AG09319 (cell line): ENCODE data around the gene PAX8.

Source experiments
- DNase-seq: peaks from one replicate; pipeline ENCODE4 v3.0.0-alpha.2; 2010; ENCODE audit warnings: low read depth; ENCODE audit errors: extremely low read depth
- TF ChIP-seq, protein P1 (sequence below): IDR thresholded peaks from 2 replicates; pipeline ENCODE4 v1.5.1; 2011; ENCODE audit warnings: low read depth, mild to moderate bottlenecking, inconsistent platforms, low read length, moderate library complexity

The PAX8 gene

DNA sequence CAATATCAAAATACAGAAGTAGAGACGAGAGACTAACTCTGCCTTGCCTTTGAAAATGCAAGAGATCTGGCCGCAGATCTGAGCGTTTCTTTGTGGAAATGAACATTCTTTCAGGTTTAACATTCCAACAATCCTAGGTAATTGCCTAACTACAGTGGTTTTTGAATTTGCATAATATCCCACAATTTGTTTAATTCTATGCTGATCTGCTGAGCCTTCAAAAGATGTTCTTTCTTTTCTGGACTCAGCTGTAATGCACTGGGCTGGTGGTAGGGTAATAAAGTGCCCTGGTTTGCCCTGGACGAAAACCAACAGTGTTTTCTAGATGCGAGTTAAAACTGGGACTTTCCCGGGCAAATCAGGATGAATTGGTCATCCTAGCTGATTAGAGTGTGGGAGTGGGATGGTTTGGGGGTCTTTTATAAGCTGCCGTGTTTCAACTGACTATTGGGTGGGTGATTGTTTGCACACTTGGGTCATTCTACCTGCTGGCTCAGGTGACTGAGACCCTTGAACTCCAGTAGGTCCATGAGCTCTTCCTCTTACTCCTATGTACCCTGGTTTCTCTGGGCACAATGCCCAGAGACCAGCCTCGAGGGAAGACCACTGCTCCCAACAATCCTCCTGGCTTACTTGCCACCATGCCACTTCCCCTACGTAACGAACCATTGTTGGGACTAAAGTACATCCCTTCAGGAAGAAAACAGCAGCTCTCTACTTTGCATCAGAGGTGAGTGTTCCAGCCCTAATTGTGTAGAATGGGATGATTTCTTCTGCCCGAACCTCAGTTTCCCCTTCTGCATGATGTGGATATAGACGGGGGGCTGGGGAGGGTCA is 3.4 kb upstream of the PAX8 start:
- DNase-seq: no peak
- TF ChIP-seq, protein P1, sequence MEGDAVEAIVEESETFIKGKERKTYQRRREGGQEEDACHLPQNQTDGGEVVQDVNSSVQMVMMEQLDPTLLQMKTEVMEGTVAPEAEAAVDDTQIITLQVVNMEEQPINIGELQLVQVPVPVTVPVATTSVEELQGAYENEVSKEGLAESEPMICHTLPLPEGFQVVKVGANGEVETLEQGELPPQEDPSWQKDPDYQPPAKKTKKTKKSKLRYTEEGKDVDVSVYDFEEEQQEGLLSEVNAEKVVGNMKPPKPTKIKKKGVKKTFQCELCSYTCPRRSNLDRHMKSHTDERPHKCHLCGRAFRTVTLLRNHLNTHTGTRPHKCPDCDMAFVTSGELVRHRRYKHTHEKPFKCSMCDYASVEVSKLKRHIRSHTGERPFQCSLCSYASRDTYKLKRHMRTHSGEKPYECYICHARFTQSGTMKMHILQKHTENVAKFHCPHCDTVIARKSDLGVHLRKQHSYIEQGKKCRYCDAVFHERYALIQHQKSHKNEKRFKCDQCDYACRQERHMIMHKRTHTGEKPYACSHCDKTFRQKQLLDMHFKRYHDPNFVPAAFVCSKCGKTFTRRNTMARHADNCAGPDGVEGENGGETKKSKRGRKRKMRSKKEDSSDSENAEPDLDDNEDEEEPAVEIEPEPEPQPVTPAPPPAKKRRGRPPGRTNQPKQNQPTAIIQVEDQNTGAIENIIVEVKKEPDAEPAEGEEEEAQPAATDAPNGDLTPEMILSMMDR: no peak

DNA sequence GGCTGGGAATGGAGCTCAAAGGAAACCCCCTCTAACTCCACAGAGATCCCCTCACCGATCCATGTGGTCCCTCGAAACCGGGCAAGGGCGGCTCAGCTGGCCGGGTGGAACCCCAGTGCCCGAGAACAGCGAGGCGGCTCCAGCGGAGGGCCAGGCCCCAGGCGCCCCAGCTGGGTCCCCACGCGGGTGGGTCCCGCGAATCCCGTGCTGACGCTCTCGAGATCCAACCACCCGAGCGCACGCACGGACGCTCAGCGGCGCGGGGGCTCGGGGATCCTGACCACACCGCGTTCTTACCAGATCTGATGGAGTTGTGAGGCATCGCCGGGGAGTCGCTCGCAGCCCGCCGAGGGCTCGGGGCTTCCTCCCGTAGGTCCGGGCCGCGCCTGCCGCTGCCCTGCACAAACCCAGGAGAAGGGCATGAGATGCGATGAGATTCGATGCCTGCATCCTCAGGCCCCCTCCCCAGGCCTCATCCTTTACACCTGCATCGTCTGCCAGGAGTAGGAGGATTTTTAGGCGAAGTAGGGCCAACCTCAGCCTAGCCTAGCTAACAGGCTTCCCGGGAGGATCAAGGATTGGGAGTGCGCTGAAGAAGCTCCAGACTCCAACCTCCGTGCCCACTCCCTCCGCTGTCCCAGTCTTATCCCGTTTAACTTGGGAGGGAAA is 514 bp downstream of the PAX8 start:
- DNase-seq: no peak
- TF ChIP-seq, protein P1: no peak

DNA sequence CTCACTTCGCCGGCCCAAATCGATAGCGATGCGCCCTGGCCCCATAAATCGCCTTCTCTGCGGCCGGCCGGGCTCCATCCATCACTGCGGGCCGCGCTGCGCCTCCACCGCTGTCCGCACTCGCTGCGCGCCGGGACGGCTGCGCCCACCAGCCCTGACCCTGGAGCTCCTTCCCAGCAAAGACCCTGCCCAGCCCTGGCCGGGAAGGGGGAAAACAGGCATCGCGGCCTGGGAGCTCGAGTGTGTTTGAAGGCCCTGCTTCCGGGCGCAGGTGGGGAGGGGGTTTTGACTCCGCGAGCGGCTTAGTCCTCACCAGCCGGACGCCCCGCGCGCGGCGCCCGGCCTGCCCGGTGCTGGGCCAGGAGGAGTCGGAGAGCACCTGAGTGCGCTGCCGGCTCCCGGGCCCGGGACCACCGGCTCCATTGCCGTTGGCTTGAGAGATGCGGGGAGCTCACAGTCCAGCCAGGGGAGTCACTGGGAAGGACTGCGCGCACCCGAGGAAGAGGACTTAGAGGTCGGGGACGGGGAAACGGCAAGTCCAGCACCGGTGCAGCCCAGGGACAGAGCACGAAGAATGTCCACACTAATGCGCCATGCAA is 1.1 kb downstream of the PAX8 start:
- TF ChIP-seq, protein P1: no peak
- DNase-seq: no peak

DNA sequence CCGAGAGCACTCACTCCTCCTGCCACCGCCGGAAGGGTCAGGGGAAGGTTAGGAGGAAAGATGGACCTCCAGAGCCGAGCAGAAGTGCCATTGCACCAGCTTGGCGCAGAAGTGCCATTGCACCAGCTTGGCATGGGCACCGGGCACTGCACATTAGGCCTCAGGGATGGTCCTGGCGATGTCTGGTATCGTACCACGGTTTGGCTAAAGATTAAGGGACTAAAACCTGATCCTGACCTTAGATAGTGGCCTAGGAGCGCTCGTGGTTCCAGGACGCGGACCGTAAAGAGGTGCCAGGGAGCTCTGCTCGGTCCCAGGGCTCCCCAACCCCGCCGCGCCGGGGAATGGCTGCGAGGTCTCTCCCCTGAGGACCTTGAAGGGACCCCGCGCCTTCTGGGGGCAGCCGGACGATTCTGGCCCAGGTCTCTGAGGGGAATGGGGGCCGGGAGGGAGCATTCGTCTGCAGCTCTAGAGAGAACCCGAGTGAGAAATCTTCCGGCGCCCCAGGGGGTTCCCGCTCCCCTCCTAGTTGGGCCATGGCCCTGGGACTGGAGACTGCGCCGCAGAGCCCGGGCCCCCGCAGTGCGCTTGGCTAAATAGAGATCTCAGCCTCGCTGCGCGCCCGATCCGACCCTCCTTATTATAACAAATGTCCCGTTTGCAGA is 1.8 kb downstream of the PAX8 start:
- TF ChIP-seq, protein P1: no peak
- DNase-seq: no peak

DNA sequence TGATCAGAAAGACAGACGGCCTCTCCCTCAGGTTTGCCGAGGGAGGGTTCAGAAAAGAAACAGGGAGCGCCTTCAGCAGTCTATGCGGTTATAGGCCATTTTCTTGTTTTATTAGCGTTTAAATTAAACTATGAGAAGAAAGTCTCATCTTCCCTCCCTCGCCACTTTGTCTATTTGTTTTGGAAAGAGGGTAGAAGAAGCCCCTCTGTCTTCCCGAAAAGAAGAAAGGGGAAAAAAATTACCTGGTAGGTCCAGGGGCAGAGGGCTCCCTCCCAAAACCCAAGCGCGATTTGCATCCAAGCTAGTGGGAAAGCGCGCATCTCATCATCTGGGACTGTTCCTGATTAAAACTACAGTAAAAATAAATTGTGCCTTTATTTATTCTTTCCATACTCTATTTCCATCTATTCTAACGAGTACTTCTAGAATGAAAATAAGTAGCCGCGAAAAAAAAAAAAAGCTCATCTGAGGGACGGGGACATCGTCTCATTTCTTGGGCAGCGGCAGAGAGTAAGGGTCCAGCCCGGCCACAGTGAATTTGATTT is 2.4 kb downstream of the PAX8 start:
- TF ChIP-seq, protein P1: no peak
- DNase-seq: no peak

DNA sequence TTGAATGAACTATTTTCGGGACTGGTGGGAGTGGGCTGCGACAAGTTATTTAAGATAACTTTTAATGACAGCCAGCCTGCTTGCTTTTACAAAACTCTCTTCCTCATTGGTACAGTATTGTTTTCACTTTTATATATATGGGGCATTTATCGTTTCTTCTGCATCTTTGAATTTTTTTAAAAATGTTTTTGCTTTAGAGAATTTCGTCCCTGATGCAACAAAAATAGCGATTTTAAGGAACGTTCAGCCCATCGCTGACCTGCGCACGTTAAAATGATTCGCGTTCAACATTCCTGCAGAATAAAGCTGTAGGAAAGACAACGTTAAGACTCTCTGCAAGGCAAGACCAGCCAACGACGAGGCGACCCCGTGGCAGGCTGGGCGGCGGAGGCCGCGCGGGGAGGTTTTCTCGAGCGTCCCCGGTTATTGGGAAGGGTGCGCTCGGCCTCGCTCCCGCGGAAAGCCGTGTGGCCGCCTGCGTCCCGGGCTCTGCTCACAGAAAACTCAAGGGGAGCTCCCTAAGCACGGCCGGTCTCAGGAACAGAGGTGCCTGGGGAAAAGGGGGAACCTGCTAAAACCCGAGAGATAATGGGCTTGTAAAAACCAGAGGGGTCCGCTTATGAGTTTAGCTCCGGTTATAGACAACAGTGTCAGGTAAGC is 3.0 kb downstream of the PAX8 start:
- TF ChIP-seq, protein P1: no peak
- DNase-seq: no peak
